CD8-positive, alpha-beta memory T cell (primary cell): ENCODE results near the gene SLIT3. TPM values are rescaled to one million over a fixed set of nuclear protein-coding genes. Genes with fewer than 3 reads are reported as not detected.

Experiments
- CTCF ChIA-PET: fragments of 350-600 bp; sonication (Branson Sonifier 250); formaldehyde crosslinking; loops from one replicate; lab custom pipeline; 2021; ENCODE audit warnings: antibody characterized with exemption; lab: Charles Lee
- POLR2A ChIA-PET: fragments of 350-600 bp; sonication (Branson Sonifier 250); formaldehyde crosslinking; loops from one replicate; lab custom pipeline; 2021; ENCODE audit warnings: antibody characterized with exemption; lab: Charles Lee
- DNase-seq, 5 donors: peaks; one replicate each; pipeline versions ENCODE4 v3.0.0 to v3.0.0-alpha.2; 2020 to 2022; ENCODE audit warnings: mixed read lengths in 1 of 5
- H3K27ac ChIP-seq: one replicate; pipeline ENCODE4 v1.7.0; 2013; ENCODE audit warnings: low read depth, mild to moderate bottlenecking, low read length, moderate library complexity
- H3K27me3 ChIP-seq: 2 replicates; pipeline ENCODE4 v1.7.0; 2013; ENCODE audit warnings: low read length, mild to moderate bottlenecking; ENCODE audit not compliant: insufficient read depth, poor library complexity, severe bottlenecking
- H3K36me3 ChIP-seq: 2 replicates; pipeline ENCODE4 v1.7.0; 2013; ENCODE audit warnings: mild to moderate bottlenecking, low read length, moderate library complexity; ENCODE audit not compliant: insufficient read depth
- H3K4me1 ChIP-seq: 2 replicates; pipeline ENCODE4 v1.7.0; 2013; ENCODE audit warnings: mild to moderate bottlenecking, low read length, moderate library complexity; ENCODE audit not compliant: insufficient read depth
- H3K4me3 ChIP-seq: 2 replicates; pipeline ENCODE4 v1.7.0; 2013; ENCODE audit warnings: mild to moderate bottlenecking, low read length
- H3K9me3 ChIP-seq: 2 replicates; pipeline ENCODE4 v1.7.0; 2013; ENCODE audit warnings: mild to moderate bottlenecking, low read length
- H3K27ac Mint-ChIP-seq, 8 donors: one replicate each; pipeline ENCODE4 v1.8.0; 2020 to 2021; ENCODE audit warnings: mixed read lengths in 8 of 8, mild to moderate bottlenecking in 6 of 8, inconsistent platforms in 3 of 8, moderate library complexity in 3 of 8
- H3K27me3 Mint-ChIP-seq, 2 donors: one replicate each; pipeline ENCODE4 v1.8.0; 2020 to 2021; ENCODE audit warnings: mixed read lengths in 2 of 2, mild to moderate bottlenecking in 1 of 2, moderate library complexity in 1 of 2
- H3K36me3 Mint-ChIP-seq, 3 donors: one replicate each; pipeline ENCODE4 v1.8.0; 2020 to 2021; ENCODE audit warnings: mixed read lengths in 3 of 3, inconsistent platforms in 1 of 3, mild to moderate bottlenecking in 1 of 3
- H3K4me1 Mint-ChIP-seq, 3 donors: one replicate each; pipeline ENCODE4 v1.8.0; 2020 to 2021; ENCODE audit warnings: mixed read lengths in 3 of 3, inconsistent platforms in 1 of 3, mild to moderate bottlenecking in 1 of 3
- H3K4me3 Mint-ChIP-seq, 7 donors: one replicate each; pipeline ENCODE4 v1.8.0; 2020 to 2021; ENCODE audit warnings: mixed read lengths in 7 of 7, mild to moderate bottlenecking in 6 of 7, moderate library complexity in 4 of 7, inconsistent platforms in 2 of 7
- H3K9me3 Mint-ChIP-seq, 5 donors: one replicate each; pipeline ENCODE4 v1.8.0; 2020 to 2022; ENCODE audit warnings: mixed read lengths in 5 of 5, mild to moderate bottlenecking in 3 of 5, moderate library complexity in 2 of 5, inconsistent platforms in 1 of 5
- polyA plus RNA-seq: library from polyadenylated mRNA; unstranded; fragments of 300-500 nt; fragmentation: Illumina TruSeq; gene quantifications from one replicate; pipeline ENCODE4 v1.2.3, GENCODE V29; 2021
- total RNA-seq, 2 experiments: library from RNA; stranded (reverse); gene quantifications; one replicate each; pipeline ENCODE4 v1.2.3, GENCODE V29; 2021

The SLIT3 gene
- total and polyA plus RNA-seq, 3 experiments from 2014 or later = 0.49 to 0.72 TPM; not detected in 1

DNA sequence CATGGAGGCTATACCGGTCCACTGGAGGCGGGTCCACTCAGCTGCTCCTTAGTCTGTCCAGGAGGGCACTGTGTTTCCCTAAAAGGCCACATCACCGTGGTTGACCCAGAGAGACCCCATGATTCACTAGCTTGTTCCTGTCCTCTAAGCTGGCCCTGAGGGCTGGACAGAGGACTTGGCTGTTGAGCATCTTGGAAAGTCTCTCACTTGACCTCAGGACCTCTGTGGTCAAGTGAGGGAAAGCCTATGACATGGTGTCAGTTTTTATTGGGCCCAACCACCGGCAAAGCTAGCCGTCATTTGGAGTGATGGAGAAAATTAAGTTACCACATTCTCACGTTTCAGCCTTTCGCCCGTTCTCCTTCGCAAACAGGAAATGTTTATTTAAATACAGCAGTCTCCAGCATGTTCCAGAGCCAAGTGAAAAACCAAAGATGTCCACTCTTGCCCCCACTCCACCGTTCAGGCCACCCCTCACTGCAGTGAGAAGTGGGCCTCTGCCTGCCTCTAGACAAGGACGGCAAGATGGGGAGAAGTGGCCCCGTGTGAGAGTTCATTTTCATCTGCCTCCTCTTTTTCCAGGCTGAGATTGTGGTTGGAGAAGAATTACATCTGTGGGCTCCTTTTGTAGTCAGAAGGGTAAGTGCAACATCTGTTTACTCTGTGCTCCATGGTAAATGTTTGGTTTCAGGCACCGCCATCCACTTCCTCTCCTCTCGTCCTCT is 4.4 kb downstream of the SLIT3 start:
- H3K4me1 Mint-ChIP-seq = peaks cover 0 to 4% (median 1%) of the 10 kb centered on the region in 3 donors
- CTCF ChIA-PET = no interaction called here
- H3K27me3 Mint-ChIP-seq = peaks cover 18 to 22% of the 10 kb centered on the region in 2 donors
- Histone ChIP-seq H3K27me3 (peaks cover 2% of the 10 kb centered on the region), H3K36me3 (no peaks in the 10 kb centered on the region), H3K4me3 (no peak overlapping the region), H3K27ac (no peak overlapping the region), H3K9me3 (no peaks in the 10 kb centered on the region), H3K4me1 (no peaks in the 10 kb centered on the region)
- H3K27ac Mint-ChIP-seq = no peak overlapping the region
- POLR2A ChIA-PET = no interaction called here
- no peak overlapping the region for H3K4me3 Mint-ChIP-seq
- H3K36me3 Mint-ChIP-seq = no peaks in the 10 kb centered on the region
- H3K9me3 Mint-ChIP-seq = peaks cover 0 to 4% (median 0%) of the 10 kb centered on the region in 5 donors
- DNase-seq = no peak

- no peaks in the 10 kb centered on the region for H3K4me1 Mint-ChIP-seq
- ChIA-PET POLR2A (no interaction called here), CTCF (no interaction called here)
Measured at GRCh38 chr5:169295306-169295705, 5.6 kb downstream of the SLIT3 start.

DNA sequence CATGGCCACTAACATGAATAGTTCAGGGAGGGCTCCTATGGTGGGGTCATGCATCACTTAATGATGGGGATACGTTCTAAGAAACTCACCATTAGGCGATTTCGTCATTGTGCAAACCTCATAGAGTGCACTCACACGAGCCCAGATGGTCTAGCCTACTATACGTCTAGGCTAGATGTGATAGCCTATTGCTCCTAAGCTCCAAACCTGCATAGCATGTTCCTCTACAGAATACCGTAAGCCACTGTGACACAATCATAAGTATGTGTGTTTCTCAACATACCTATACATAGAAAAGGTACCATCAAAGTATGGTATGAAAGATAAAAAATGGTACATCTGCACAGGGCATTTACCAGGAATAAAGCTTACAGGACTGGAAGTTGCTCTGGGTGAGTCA is 6.3 kb downstream of the SLIT3 start:
- no peak overlapping the region for H3K27ac Mint-ChIP-seq
- peaks cover 11 to 12% of the 10 kb centered on the region in 2 donors for H3K27me3 Mint-ChIP-seq
- ChIA-PET CTCF (no interaction called here), POLR2A (no interaction called here)
- no peaks in the 10 kb centered on the region for H3K36me3 ChIP-seq
- no peaks in the 10 kb centered on the region for H3K27me3 ChIP-seq
- H3K27ac ChIP-seq = no peak overlapping the region
- H3K36me3 Mint-ChIP-seq = no peaks in the 10 kb centered on the region
- no peaks in the 10 kb centered on the region for H3K9me3 ChIP-seq
- no peaks in the 10 kb centered on the region for H3K4me1 ChIP-seq
- no peak for DNase-seq
- H3K9me3 Mint-ChIP-seq = peaks cover 0 to 2% (median 0%) of the 10 kb centered on the region in 5 donors
- H3K4me3 Mint-ChIP-seq = no peak overlapping the region
- no peaks in the 10 kb centered on the region for H3K4me1 Mint-ChIP-seq
- no peak overlapping the region for H3K4me3 ChIP-seq

More at GRCh38 chr5:169295306-169295705, 5.6 kb downstream of the SLIT3 start:
- H3K4me1 ChIP-seq = no peaks in the 10 kb centered on the region
- Mint-ChIP-seq H3K36me3 (no peaks in the 10 kb centered on the region), H3K4me3 (no peak overlapping the region), H3K27ac (no peak overlapping the region), H3K9me3 (peaks cover 0 to 2% (median 0%) of the 10 kb centered on the region in 5 donors), H3K27me3 (peaks cover 15 to 17% of the 10 kb centered on the region in 2 donors)
- no peak overlapping the region for H3K4me3 ChIP-seq
- no peak overlapping the region for H3K27ac ChIP-seq
- no peaks in the 10 kb centered on the region for H3K27me3 ChIP-seq
- DNase-seq = no peak
- no peaks in the 10 kb centered on the region for H3K36me3 ChIP-seq
- H3K9me3 ChIP-seq = no peaks in the 10 kb centered on the region

DNA sequence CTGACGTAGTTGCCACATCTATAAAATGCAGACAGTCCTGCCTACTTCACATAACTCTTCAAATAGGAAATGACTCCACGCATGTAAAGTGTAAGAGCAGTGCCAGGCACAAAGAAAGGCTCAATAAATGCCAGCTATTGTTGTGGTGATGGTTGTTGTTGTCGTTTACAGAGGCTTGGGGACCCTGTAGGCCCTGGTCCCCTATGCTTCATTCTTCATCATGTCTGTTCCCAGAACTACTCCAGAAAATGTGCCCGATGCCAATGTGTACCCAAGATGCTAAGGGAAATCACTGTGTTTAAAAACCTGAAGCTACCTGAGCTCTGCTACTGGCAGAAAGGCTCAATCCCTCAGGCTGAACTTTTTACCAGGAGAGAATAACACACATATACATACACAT is 9.1 kb downstream of the SLIT3 start:
- no peak overlapping the region for H3K27ac Mint-ChIP-seq
- H3K4me1 ChIP-seq = no peaks in the 10 kb centered on the region
- no peak overlapping the region for H3K27ac ChIP-seq
- H3K4me3 ChIP-seq = no peak overlapping the region
- H3K36me3 Mint-ChIP-seq = no peaks in the 10 kb centered on the region
- H3K36me3 ChIP-seq = no peaks in the 10 kb centered on the region
- ChIA-PET POLR2A (no interaction called here), CTCF (no interaction called here)
- H3K9me3 Mint-ChIP-seq = peaks cover 0 to 2% (median 0%) of the 10 kb centered on the region in 5 donors
- no peak overlapping the region for H3K4me3 Mint-ChIP-seq
- no peaks in the 10 kb centered on the region for H3K9me3 ChIP-seq
- H3K27me3 ChIP-seq = no peaks in the 10 kb centered on the region
- H3K4me1 Mint-ChIP-seq = no peaks in the 10 kb centered on the region
- peaks cover 0 to 6% of the 10 kb centered on the region in 2 donors for H3K27me3 Mint-ChIP-seq
- DNase-seq = no peak

GRCh38 chr5:169290895-169291294 is 10.0 kb downstream of the SLIT3 start:
- ChIA-PET POLR2A (no interaction called here), CTCF (no interaction called here)
- H3K27ac Mint-ChIP-seq = no peak overlapping the region
- peaks cover 0 to 5% (median 0%) of the 10 kb centered on the region in 5 donors for H3K9me3 Mint-ChIP-seq
- H3K4me3 ChIP-seq = no peak overlapping the region
- H3K36me3 ChIP-seq = no peaks in the 10 kb centered on the region
- no peaks in the 10 kb centered on the region for H3K27me3 ChIP-seq
- H3K27ac ChIP-seq = no peak overlapping the region
- no peak for DNase-seq
- no peaks in the 10 kb centered on the region for H3K4me1 Mint-ChIP-seq
- no peaks in the 10 kb centered on the region for H3K9me3 ChIP-seq
- H3K36me3 Mint-ChIP-seq = no peaks in the 10 kb centered on the region
- no peak overlapping the region for H3K4me3 Mint-ChIP-seq
- H3K27me3 Mint-ChIP-seq = peaks cover 0 to 8% of the 10 kb centered on the region in 2 donors
- no peaks in the 10 kb centered on the region for H3K4me1 ChIP-seq

- H3K27me3 ChIP-seq = no peaks in the 10 kb centered on the region
- Mint-ChIP-seq H3K4me3 (no peak overlapping the region), H3K27me3 (peaks cover 0 to 8% of the 10 kb centered on the region in 2 donors), H3K4me1 (no peaks in the 10 kb centered on the region), H3K9me3 (peaks cover 0 to 5% (median 0%) of the 10 kb centered on the region in 5 donors), H3K27ac (no peak overlapping the region), H3K36me3 (no peaks in the 10 kb centered on the region)
- CTCF ChIA-PET = no interaction called here
- DNase-seq = no peak
- no peaks in the 10 kb centered on the region for H3K36me3 ChIP-seq
- H3K4me3 ChIP-seq = no peak overlapping the region
- no peak overlapping the region for H3K27ac ChIP-seq
- POLR2A ChIA-PET = no interaction called here
- no peaks in the 10 kb centered on the region for H3K4me1 ChIP-seq
- H3K9me3 ChIP-seq = no peaks in the 10 kb centered on the region
Measured at GRCh38 chr5:169289520-169289919, 11.4 kb downstream of the SLIT3 start.

DNA sequence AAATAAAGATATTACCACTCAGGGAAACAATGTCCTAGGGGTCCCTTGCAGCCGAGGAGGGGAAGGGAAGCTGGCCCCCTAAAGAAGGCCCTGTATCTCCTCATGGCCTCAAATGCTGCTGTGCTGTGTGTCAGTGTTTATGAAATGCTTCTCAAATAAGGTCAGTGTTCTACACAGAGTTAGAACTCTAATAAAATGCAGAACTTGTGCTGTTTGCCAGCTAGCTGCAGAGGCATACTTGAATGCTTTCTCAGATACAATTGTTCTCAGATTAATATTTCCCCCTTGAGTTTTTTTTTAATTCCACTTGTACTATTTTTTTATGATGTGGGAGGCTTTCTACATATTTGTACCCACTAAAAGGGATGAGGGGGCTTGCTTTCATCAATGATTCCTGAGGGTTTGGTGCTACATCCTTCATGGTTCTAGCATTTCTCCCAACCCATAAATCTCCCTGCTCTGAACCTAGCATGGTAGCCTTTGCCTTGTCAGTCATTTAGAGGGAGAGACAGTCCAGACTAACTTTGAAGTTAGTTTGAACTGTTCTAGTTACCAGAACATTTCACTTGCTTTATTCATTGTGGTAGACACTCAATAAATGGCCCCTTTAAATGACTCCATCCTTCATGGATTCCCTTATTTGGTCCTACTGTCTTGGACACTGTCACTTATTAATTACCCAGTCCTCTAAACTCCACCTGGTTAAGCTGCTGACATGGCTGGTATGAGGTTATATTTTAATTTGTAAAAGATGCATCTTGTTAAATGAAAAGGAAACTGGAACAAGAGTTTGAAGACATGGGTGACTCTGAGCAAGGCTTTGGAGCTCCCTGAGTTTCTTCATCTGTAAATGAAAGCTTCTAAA is 12.6 kb downstream of the SLIT3 start:
- Mint-ChIP-seq H3K4me1 (no peaks in the 10 kb centered on the region), H3K4me3 (no peak overlapping the region), H3K27me3 (peaks cover 1 to 8% of the 10 kb centered on the region in 2 donors), H3K27ac (no peak overlapping the region), H3K36me3 (no peaks in the 10 kb centered on the region), H3K9me3 (peaks cover 0 to 5% (median 0%) of the 10 kb centered on the region in 5 donors)
- ChIA-PET CTCF (no interaction called here), POLR2A (no interaction called here)
- no peaks in the 10 kb centered on the region for H3K9me3 ChIP-seq
- no peak overlapping the region for H3K27ac ChIP-seq
- no peaks in the 10 kb centered on the region for H3K27me3 ChIP-seq
- no peak for DNase-seq
- H3K4me3 ChIP-seq = no peak overlapping the region
- H3K36me3 ChIP-seq = no peaks in the 10 kb centered on the region
- no peaks in the 10 kb centered on the region for H3K4me1 ChIP-seq

- CTCF ChIA-PET = no interaction called here
- Mint-ChIP-seq H3K27me3 (peaks cover 3 to 7% of the 10 kb centered on the region in 2 donors), H3K4me3 (no peak overlapping the region), H3K9me3 (peaks cover 0 to 5% (median 0%) of the 10 kb centered on the region in 5 donors), H3K27ac (no peak overlapping the region), H3K36me3 (no peaks in the 10 kb centered on the region), H3K4me1 (no peaks in the 10 kb centered on the region)
- Histone ChIP-seq H3K4me1 (no peaks in the 10 kb centered on the region), H3K27ac (no peak overlapping the region), H3K4me3 (no peak overlapping the region), H3K36me3 (no peaks in the 10 kb centered on the region), H3K9me3 (no peaks in the 10 kb centered on the region), H3K27me3 (no peaks in the 10 kb centered on the region)
- POLR2A ChIA-PET = no interaction called here
- DNase-seq = no peak
Measured at GRCh38 chr5:169287529-169287928, 13.4 kb downstream of the SLIT3 start.
